SK-N-MC (cell line): ENCODE data around the gene MOGAT1.

Source experiments
- EZH2 ChIP-seq: fragments of 200-600 bp; sonication (generic); IDR thresholded peaks from one replicate; pipeline ENCODE4 v1.6.1; 2017; ENCODE audit warnings: antibody characterized with exemption
- FOXP2 ChIP-seq: optimal IDR thresholded peaks from 2 replicates; pipeline ENCODE3; 2011; ENCODE audit warnings: mild to moderate bottlenecking, moderate library complexity; ENCODE audit not compliant: insufficient read depth; ENCODE audit errors: extremely low read length, control extremely low read depth
- POLR2AphosphoS5 ChIP-seq: IDR thresholded peaks from 2 replicates; pipeline ENCODE4 v1.6.1; 2012; ENCODE audit warnings: mild to moderate bottlenecking, low read depth, low read length, borderline replicate concordance

GRCh38 chr2:222722327-222722946, 51.0 kb downstream of the MOGAT1 start:
- no peak for TF ChIP-seq EZH2
- peak; percentile 27; the same call in 1 of the 2 replicates for TF ChIP-seq POLR2AphosphoS5
- peak; percentile 51 for TF ChIP-seq FOXP2
